WTC11 (cell line): ENCODE data around the gene SLC9A9.

Experiments used
- CTCF ChIP-seq: fragments of 200-600 bp; IDR thresholded peaks from 2 replicates; pipeline ENCODE4 v1.8.0; 2022; ENCODE audit warnings: antibody characterized with exemption
- E2F4 ChIP-seq: sonication (generic); formaldehyde crosslinking; IDR thresholded peaks from 2 replicates; pipeline ENCODE4 v1.8.1; 2022; ENCODE audit warnings: low read depth, mild to moderate bottlenecking, moderate library complexity, missing genetic modification reagents, borderline replicate concordance
- FOXP4 ChIP-seq: sonication (generic); formaldehyde crosslinking; IDR thresholded peaks from 2 replicates; pipeline ENCODE4 v1.8.0; 2022; ENCODE audit warnings: mild to moderate bottlenecking, missing genetic modification reagents
- GTF2I ChIP-seq: fragments of 250-450 bp; sonication (Bioruptor Pico); conservative IDR thresholded peaks from 2 replicates; pipeline ENCODE4 v1.4.0; 2021; ENCODE audit warnings: mild to moderate bottlenecking
- MAX ChIP-seq: sonication (generic); formaldehyde crosslinking; IDR thresholded peaks from 2 replicates; pipeline ENCODE4 v1.8.0; 2022; ENCODE audit warnings: mild to moderate bottlenecking, missing genetic modification reagents
- NFYB ChIP-seq: sonication (generic); formaldehyde crosslinking; conservative IDR thresholded peaks from 2 replicates; pipeline ENCODE4 v1.8.0; 2022; ENCODE audit warnings: low read depth, missing genetic modification reagents
- OVOL2 ChIP-seq: fragments of 250-450 bp; sonication (Bioruptor Pico); IDR thresholded peaks from 2 replicates; pipeline ENCODE4 v1.9.0; 2021; ENCODE audit warnings: mild to moderate bottlenecking, borderline replicate concordance
- ZNF232 ChIP-seq: sonication (generic); formaldehyde crosslinking; IDR thresholded peaks from 2 replicates; pipeline ENCODE4 v1.8.0; 2022; ENCODE audit warnings: mild to moderate bottlenecking, missing genetic modification reagents
- ZNF416 ChIP-seq: fragments of 250-450 bp; sonication (Bioruptor Pico); IDR thresholded peaks from 2 replicates; pipeline ENCODE4 v1.9.0; 2021; ENCODE audit warnings: mild to moderate bottlenecking, inconsistent platforms

- TF ChIP-seq CTCF (no peak), FOXP4 (no peak), E2F4 (no peak), ZNF232 (CRISPR knock-in tag) (no peak), GTF2I (no peak), MAX (no peak), NFYB (no peak), OVOL2 (CRISPR knock-in tag) (no peak), ZNF416 (CRISPR knock-in tag) (no peak)
Measured at GRCh38 chr3:143784446-143784845, 63.8 kb downstream of the SLC9A9 start.
